ENCODE measurements around the gene ATP6AP1. TPM values are rescaled to one million over a fixed set of nuclear protein-coding genes. Genes with fewer than 3 reads are reported as not detected.

The ATP6AP1 gene
- total RNA-seq, 1 donor from 2014 or later: 46.1 TPM

DNA sequence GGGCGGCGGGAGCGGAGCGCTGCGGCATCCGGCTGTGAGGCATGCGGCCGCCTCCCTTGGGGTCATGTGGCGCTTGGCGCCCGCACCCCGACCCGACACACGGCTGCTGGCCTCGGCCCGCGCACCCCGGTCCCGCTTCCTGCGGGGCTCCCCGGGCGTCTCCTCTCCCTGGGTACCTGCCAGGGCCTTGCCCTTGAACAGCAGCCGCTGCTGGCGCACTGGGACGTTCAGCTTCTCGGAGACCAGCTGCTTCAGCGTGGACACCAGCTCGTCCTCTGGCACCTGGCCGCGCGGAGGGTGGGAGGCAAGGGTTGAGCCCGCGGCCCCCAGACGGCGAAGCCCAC is 57.5 kb downstream of the ATP6AP1 start:
- intact Hi-C loops (cut with micrococcal nuclease): no loop called here

Other genes with a start within 250 kb of the ATP6AP1 start
- not detected in 2 replicates for gene OPN1MW, start 246.1 kb upstream of the ATP6AP1 start, total RNA-seq
- not detected in 2 replicates for gene OPN1MW2, start 208.9 kb upstream of the ATP6AP1 start, total RNA-seq
- gene OPN1MW3, start 171.1 kb upstream of the ATP6AP1 start, total RNA-seq: not detected in 2 replicates
- not detected in 2 replicates for gene TEX28, start 133.6 kb upstream of the ATP6AP1 start, total RNA-seq
- gene TKTL1, start 132.9 kb upstream of the ATP6AP1 start, total RNA-seq: 0.98 and 1.0 TPM in 2 replicates
- gene FLNA, start 54.0 kb upstream of the ATP6AP1 start, total RNA-seq: 1,245 and 1,271 TPM in 2 replicates
- gene EMD, start 49.4 kb upstream of the ATP6AP1 start, total RNA-seq: 56.4 and 61.3 TPM in 2 replicates
- 3,046 and 3,070 TPM in 2 replicates for gene RPL10, start 30.3 kb upstream of the ATP6AP1 start, total RNA-seq
- gene DNASE1L1, start 19.4 kb upstream of the ATP6AP1 start, total RNA-seq: 21.2 and 24.8 TPM in 2 replicates
- gene TAFAZZIN, start 17.1 kb upstream of the ATP6AP1 start, total RNA-seq: 95.9 and 97.3 TPM in 2 replicates
- gene GDI1, start 8.5 kb downstream of the ATP6AP1 start, total RNA-seq: 99.0 and 102 TPM in 2 replicates
- 65.3 and 74.3 TPM in 2 replicates for gene FAM50A, start 15.5 kb downstream of the ATP6AP1 start, total RNA-seq
- gene PLXNA3, start 29.6 kb downstream of the ATP6AP1 start, total RNA-seq: 29.0 and 29.8 TPM in 2 replicates
- gene LAGE3, start 50.6 kb downstream of the ATP6AP1 start, total RNA-seq: 50.6 and 52.5 TPM in 2 replicates
- gene UBL4A, start 57.9 kb downstream of the ATP6AP1 start, total RNA-seq: 43.7 and 47.7 TPM in 2 replicates
- gene SLC10A3, start 62.0 kb downstream of the ATP6AP1 start, total RNA-seq: 22.1 and 22.3 TPM in 2 replicates
- gene FAM3A, start 87.6 kb downstream of the ATP6AP1 start, total RNA-seq: 30.5 and 32.4 TPM in 2 replicates
- 67.9 and 68.2 TPM in 2 replicates for gene G6PD, start 118.2 kb downstream of the ATP6AP1 start, total RNA-seq
- gene IKBKG, start 118.9 kb downstream of the ATP6AP1 start, total RNA-seq: 41.9 and 45.1 TPM in 2 replicates
- gene CTAG1A, start 156.5 kb downstream of the ATP6AP1 start, total RNA-seq: not detected in 2 replicates
- gene CTAG1B, start 190.6 kb downstream of the ATP6AP1 start, total RNA-seq: not detected in 2 replicates
- not detected in 2 replicates for gene CTAG2, start 224.9 kb downstream of the ATP6AP1 start, total RNA-seq